WTC11 (cell line): ENCODE results near the gene ZNF214. TPM values are rescaled to one million over a fixed set of nuclear protein-coding genes. Genes with fewer than 3 reads are reported as not detected.

Source experiments
- ATAC-seq: fragments of 200-7000 bp; cut with Tn5 transposase; 2 replicates; pipeline ENCODE4 v1.10.0; 2021; ENCODE audit warnings: mild to moderate bottlenecking, moderate library complexity
- CTCF ChIA-PET: fragments of 300-600 bp; sonication (Branson Sonifier 250); formaldehyde crosslinking; loops from one replicate; lab custom pipeline; 2021; ENCODE audit warnings: antibody characterized with exemption; lab: Charles Lee
- POLR2A ChIA-PET: fragments of 350-600 bp; sonication (Branson Sonifier 250); formaldehyde crosslinking; loops from one replicate; lab custom pipeline; 2021; ENCODE audit warnings: antibody characterized with exemption; lab: Charles Lee
- DNase-seq: peaks from one replicate; pipeline ENCODE4 v3.0.0; 2021; ENCODE audit warnings: low spot score
- H3K27ac Mint-ChIP-seq: 2 replicates; pipeline ENCODE4 v1.8.0; 2021; ENCODE audit warnings: mixed read lengths
- H3K27me3 Mint-ChIP-seq: 2 replicates; pipeline ENCODE4 v1.8.0; 2021; ENCODE audit warnings: low read depth, mild to moderate bottlenecking, moderate library complexity, mixed read lengths
- H3K36me3 Mint-ChIP-seq: 2 replicates; pipeline ENCODE4 v1.8.0; 2021; ENCODE audit warnings: mixed read lengths
- H3K4me1 Mint-ChIP-seq: 2 replicates; pipeline ENCODE4 v1.8.0; 2022; ENCODE audit warnings: mixed read lengths
- H3K4me3 Mint-ChIP-seq: 2 replicates; pipeline ENCODE4 v1.8.0; 2021; ENCODE audit warnings: mild to moderate bottlenecking, moderate library complexity, mixed read lengths
- H3K9me3 Mint-ChIP-seq: 2 replicates; pipeline ENCODE4 v1.8.0; 2021; ENCODE audit warnings: mixed read lengths
- CBFB ChIP-seq: sonication (generic); formaldehyde crosslinking; IDR thresholded peaks from 2 replicates; pipeline ENCODE4 v1.8.1; 2022; ENCODE audit warnings: mild to moderate bottlenecking, low read depth, missing genetic modification reagents
- ELF4 ChIP-seq: sonication (generic); formaldehyde crosslinking; IDR thresholded peaks from 2 replicates; pipeline ENCODE4 v1.8.1; 2022; ENCODE audit warnings: low read depth, mild to moderate bottlenecking, moderate library complexity, missing genetic modification reagents
- GRHL2 ChIP-seq: fragments of 250-450 bp; sonication (Bioruptor Pico); IDR thresholded peaks from 2 replicates; pipeline ENCODE4 v1.8.0; 2022; ENCODE audit warnings: mild to moderate bottlenecking, moderate library complexity; ENCODE audit not compliant: insufficient replicate concordance, severe bottlenecking
- MXD4 ChIP-seq: fragments of 250-450 bp; sonication (Bioruptor Pico); IDR thresholded peaks from 2 replicates; pipeline ENCODE4 v1.8.0; 2021; ENCODE audit warnings: mild to moderate bottlenecking, moderate library complexity, borderline replicate concordance
- MYBL2 ChIP-seq: sonication (generic); formaldehyde crosslinking; IDR thresholded peaks from 2 replicates; pipeline ENCODE4 v1.8.1; 2023; ENCODE audit warnings: mild to moderate bottlenecking, moderate library complexity, missing genetic modification reagents
- NFATC4 ChIP-seq: fragments of 250-450 bp; sonication (Bioruptor Pico); IDR thresholded peaks from 2 replicates; pipeline ENCODE4 v1.9.0; 2021; ENCODE audit warnings: mild to moderate bottlenecking
- RELA ChIP-seq: sonication (generic); formaldehyde crosslinking; IDR thresholded peaks from 2 replicates; pipeline ENCODE4 v1.8.1; 2022; ENCODE audit warnings: missing genetic modification reagents, mild to moderate bottlenecking, borderline replicate concordance
- SMAD3 ChIP-seq: sonication (generic); formaldehyde crosslinking; IDR thresholded peaks from 2 replicates; pipeline ENCODE4 v1.8.0; 2022; ENCODE audit warnings: missing genetic modification reagents, mild to moderate bottlenecking, borderline replicate concordance
- SP1 ChIP-seq: sonication (generic); formaldehyde crosslinking; conservative IDR thresholded peaks from 2 replicates; pipeline ENCODE4 v1.8.1; 2022; ENCODE audit warnings: missing genetic modification reagents
- ZNF317 ChIP-seq: sonication (generic); formaldehyde crosslinking; IDR thresholded peaks from 2 replicates; pipeline ENCODE4 v1.8.1; 2023; ENCODE audit warnings: low read depth, mild to moderate bottlenecking, moderate library complexity, missing genetic modification reagents, borderline replicate concordance
- ZNF416 ChIP-seq: fragments of 250-450 bp; sonication (Bioruptor Pico); IDR thresholded peaks from 2 replicates; pipeline ENCODE4 v1.9.0; 2021; ENCODE audit warnings: mild to moderate bottlenecking, inconsistent platforms
- total RNA-seq: library from RNA; stranded (reverse); gene quantifications from 3 replicates; pipeline ENCODE4 v1.2.3, GENCODE V29; 2021
- TF ChIP-seq, protein P1 (sequence below): sonication (generic); formaldehyde crosslinking; IDR thresholded peaks from 2 replicates; pipeline ENCODE4 v1.8.1; 2023; ENCODE audit warnings: mild to moderate bottlenecking, missing genetic modification reagents, moderate library complexity
- TF ChIP-seq, protein P2 (sequence below): sonication (generic); formaldehyde crosslinking; IDR thresholded peaks from 2 replicates; pipeline ENCODE4 v1.8.0; 2022; ENCODE audit warnings: mild to moderate bottlenecking, missing genetic modification reagents
- TF ChIP-seq, protein P3 (sequence below): fragments of 250-450 bp; sonication (Bioruptor Pico); IDR thresholded peaks from 2 replicates; pipeline ENCODE4 v1.9.0; 2021; ENCODE audit warnings: moderate library complexity, mild to moderate bottlenecking, inconsistent platforms, borderline replicate concordance
- TF ChIP-seq, protein P4 (sequence below): fragments of 250-450 bp; sonication (Bioruptor Pico); IDR thresholded peaks from 2 replicates; pipeline ENCODE4 v1.9.0; 2021; ENCODE audit warnings: mild to moderate bottlenecking
- TF ChIP-seq, protein P5 (sequence below): sonication (generic); formaldehyde crosslinking; IDR thresholded peaks from 2 replicates; pipeline ENCODE4 v1.8.1; 2022; ENCODE audit warnings: missing genetic modification reagents, borderline replicate concordance
- TF ChIP-seq, protein P6 (sequence below): fragments of 250-450 bp; sonication (Bioruptor Pico); IDR thresholded peaks from 2 replicates; pipeline ENCODE4 v1.8.0; 2021; ENCODE audit warnings: mild to moderate bottlenecking

ZNF214 gene
- total RNA-seq, 1 experiment from 2014 or later = 4.1 TPM

DNA sequence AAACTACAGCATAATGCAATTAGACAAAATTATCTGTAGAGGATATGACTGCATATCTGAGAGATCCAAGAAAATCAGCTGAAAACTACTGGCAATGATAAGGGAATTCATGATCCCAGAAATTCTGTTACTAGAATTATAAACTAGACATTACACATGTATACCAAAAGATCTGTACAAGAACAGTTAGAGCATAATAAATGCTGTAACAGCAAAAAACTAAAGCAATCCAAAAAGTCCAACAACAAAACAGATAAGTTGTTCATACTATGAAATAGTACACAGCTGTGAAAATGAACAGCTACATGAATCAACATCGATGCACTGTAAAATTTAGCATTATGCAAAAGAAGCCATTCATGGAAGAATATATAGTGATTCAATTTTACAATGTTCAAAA, 6.0 kb downstream of the ZNF214 start:
- H3K4me1 Mint-ChIP-seq = peaks cover 2% of the 10 kb centered on the region; the same call in 1 of the 2 replicates
- ChIA-PET POLR2A (no interaction called here), CTCF (no interaction called here)
- H3K4me3 Mint-ChIP-seq = no peak overlapping the region
- no peak overlapping the region for H3K27ac Mint-ChIP-seq
- DNase-seq (no peak), ATAC-seq (no peak)
- H3K9me3 Mint-ChIP-seq = no peaks in the 10 kb centered on the region
- peaks cover 6% of the 10 kb centered on the region; the same call in 1 of the 2 replicates for H3K27me3 Mint-ChIP-seq
- TF ChIP-seq SMAD3 (CRISPR knock-in tag) (no peak), ELF4 (CRISPR knock-in tag) (no peak), ZNF416 (no peak), GRHL2 (no peak), MYBL2 (no peak), ZNF317 (CRISPR knock-in tag) (no peak)
- TF ChIP-seq, protein P1, sequence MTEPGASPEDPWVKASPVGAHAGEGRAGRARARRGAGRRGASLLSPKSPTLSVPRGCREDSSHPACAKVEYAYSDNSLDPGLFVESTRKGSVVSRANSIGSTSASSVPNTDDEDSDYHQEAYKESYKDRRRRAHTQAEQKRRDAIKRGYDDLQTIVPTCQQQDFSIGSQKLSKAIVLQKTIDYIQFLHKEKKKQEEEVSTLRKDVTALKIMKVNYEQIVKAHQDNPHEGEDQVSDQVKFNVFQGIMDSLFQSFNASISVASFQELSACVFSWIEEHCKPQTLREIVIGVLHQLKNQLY (CRISPR knock-in tag) = no peak
- TF ChIP-seq, protein P2, sequence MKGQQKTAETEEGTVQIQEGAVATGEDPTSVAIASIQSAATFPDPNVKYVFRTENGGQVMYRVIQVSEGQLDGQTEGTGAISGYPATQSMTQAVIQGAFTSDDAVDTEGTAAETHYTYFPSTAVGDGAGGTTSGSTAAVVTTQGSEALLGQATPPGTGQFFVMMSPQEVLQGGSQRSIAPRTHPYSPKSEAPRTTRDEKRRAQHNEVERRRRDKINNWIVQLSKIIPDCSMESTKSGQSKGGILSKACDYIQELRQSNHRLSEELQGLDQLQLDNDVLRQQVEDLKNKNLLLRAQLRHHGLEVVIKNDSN (CRISPR knock-in tag) = no peak
- no peaks in the 10 kb centered on the region for H3K36me3 Mint-ChIP-seq

DNA sequence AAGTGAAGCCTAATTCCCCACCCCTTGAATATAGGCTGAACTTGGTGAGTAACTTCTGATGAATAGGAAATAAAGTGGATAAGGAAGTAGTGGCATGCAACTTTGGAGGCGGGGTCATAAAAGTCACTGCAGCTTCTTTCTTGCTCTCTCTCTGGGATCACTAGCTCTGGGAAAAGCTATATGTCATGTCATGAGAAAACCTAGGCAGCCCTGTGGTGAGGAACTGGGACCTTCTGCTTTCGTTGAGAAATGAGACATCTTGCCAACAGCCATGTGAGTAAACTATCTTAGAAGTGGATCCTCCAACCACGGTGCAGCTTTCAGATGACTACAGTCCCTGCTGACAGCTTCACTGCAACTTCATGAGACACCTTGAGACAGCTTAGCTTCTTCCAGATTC, 15.7 kb downstream of the ZNF214 start:
- DNase-seq (no peak), ATAC-seq (no peak)
- H3K27ac Mint-ChIP-seq = no peak overlapping the region
- H3K4me1 Mint-ChIP-seq = no peaks in the 10 kb centered on the region
- POLR2A ChIA-PET = interaction anchor here (0.7 kb wide), 1 partner anchor 35 kb away, joined by 3 read pairs; no protein-coding TSS in a partner anchor
- CTCF ChIA-PET = interaction anchor here (0.8 to 1.2 kb wide), 2 partner anchors 9 to 192 kb away, joined by 3 to 4 read pairs; no protein-coding TSS in a partner anchor
- no peak overlapping the region for H3K4me3 Mint-ChIP-seq
- H3K9me3 Mint-ChIP-seq = no peaks in the 10 kb centered on the region
- H3K27me3 Mint-ChIP-seq = no peaks in the 10 kb centered on the region
- no peak for TF ChIP-seq SP1 (CRISPR knock-in tag)
- TF ChIP-seq, protein P2 (CRISPR knock-in tag) = no peak
- TF ChIP-seq, protein P3, sequence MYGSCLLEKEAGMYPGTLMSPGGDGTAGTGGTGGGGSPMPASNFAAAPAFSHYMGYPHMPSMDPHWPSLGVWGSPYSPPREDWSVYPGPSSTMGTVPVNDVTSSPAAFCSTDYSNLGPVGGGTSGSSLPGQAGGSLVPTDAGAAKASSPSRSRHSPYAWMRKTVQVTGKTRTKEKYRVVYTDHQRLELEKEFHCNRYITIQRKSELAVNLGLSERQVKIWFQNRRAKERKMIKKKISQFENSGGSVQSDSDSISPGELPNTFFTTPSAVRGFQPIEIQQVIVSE = no peak
- TF ChIP-seq RELA (CRISPR knock-in tag) = no peak
- TF ChIP-seq CBFB (CRISPR knock-in tag) = no peak
- no peak for TF ChIP-seq ELF4 (CRISPR knock-in tag)
- TF ChIP-seq ZNF416 = no peak
- TF ChIP-seq NFATC4 = no peak
- TF ChIP-seq, protein P4, sequence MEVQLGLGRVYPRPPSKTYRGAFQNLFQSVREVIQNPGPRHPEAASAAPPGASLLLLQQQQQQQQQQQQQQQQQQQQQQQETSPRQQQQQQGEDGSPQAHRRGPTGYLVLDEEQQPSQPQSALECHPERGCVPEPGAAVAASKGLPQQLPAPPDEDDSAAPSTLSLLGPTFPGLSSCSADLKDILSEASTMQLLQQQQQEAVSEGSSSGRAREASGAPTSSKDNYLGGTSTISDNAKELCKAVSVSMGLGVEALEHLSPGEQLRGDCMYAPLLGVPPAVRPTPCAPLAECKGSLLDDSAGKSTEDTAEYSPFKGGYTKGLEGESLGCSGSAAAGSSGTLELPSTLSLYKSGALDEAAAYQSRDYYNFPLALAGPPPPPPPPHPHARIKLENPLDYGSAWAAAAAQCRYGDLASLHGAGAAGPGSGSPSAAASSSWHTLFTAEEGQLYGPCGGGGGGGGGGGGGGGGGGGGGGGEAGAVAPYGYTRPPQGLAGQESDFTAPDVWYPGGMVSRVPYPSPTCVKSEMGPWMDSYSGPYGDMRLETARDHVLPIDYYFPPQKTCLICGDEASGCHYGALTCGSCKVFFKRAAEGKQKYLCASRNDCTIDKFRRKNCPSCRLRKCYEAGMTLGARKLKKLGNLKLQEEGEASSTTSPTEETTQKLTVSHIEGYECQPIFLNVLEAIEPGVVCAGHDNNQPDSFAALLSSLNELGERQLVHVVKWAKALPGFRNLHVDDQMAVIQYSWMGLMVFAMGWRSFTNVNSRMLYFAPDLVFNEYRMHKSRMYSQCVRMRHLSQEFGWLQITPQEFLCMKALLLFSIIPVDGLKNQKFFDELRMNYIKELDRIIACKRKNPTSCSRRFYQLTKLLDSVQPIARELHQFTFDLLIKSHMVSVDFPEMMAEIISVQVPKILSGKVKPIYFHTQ (CRISPR knock-in tag) = no peak
- no peak for TF ChIP-seq MXD4 (CRISPR knock-in tag)
- H3K36me3 Mint-ChIP-seq = peaks cover 9% of the 10 kb centered on the region; the same call in 1 of the 2 replicates

DNA sequence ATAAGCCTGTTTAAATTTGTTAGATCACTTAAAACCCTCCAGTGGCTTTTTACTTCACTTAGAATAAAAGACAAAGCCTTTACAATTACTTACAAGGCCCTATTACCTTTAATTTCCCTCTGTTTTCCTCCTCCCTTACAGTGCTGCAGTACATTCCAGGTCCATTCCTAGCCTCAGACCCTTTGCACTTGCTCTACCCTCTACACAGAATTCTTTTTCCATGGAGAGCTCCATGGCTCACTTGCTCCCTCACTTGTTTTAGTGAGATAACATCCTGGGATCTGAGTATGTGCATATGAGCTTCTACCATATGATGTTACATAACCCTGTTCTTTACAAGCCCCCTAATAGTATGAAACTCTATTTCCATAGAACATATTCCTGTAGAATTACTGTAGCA, 24.4 kb downstream of the ZNF214 start:
- CTCF ChIA-PET = interaction anchor here (1.0 to 1.4 kb wide), 5 partner anchors 9 to 258 kb away, joined by 3 to 7 read pairs (median 4); no protein-coding TSS in a partner anchor
- Mint-ChIP-seq H3K36me3 (peaks cover 8% of the 10 kb centered on the region; the same call in 1 of the 2 replicates), H3K4me3 (no peak overlapping the region), H3K27ac (no peak overlapping the region), H3K27me3 (no peaks in the 10 kb centered on the region), H3K9me3 (no peaks in the 10 kb centered on the region), H3K4me1 (no peaks in the 10 kb centered on the region)
- peak; percentile 67 for ATAC-seq
- POLR2A ChIA-PET = interaction anchor here (0.5 kb wide), 1 partner anchor 245 kb away, joined by 5 read pairs; no protein-coding TSS in a partner anchor
- no peak for DNase-seq
- TF ChIP-seq, protein P5, sequence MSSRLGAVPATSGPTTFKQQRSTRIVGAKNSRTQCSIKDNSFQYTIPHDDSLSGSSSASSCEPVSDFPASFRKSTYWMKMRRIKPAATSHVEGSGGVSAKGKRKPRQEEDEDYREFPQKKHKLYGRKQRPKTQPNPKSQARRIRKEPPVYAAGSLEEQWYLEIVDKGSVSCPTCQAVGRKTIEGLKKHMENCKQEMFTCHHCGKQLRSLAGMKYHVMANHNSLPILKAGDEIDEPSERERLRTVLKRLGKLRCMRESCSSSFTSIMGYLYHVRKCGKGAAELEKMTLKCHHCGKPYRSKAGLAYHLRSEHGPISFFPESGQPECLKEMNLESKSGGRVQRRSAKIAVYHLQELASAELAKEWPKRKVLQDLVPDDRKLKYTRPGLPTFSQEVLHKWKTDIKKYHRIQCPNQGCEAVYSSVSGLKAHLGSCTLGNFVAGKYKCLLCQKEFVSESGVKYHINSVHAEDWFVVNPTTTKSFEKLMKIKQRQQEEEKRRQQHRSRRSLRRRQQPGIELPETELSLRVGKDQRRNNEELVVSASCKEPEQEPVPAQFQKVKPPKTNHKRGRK (CRISPR knock-in tag) = no peak
- TF ChIP-seq, protein P6, sequence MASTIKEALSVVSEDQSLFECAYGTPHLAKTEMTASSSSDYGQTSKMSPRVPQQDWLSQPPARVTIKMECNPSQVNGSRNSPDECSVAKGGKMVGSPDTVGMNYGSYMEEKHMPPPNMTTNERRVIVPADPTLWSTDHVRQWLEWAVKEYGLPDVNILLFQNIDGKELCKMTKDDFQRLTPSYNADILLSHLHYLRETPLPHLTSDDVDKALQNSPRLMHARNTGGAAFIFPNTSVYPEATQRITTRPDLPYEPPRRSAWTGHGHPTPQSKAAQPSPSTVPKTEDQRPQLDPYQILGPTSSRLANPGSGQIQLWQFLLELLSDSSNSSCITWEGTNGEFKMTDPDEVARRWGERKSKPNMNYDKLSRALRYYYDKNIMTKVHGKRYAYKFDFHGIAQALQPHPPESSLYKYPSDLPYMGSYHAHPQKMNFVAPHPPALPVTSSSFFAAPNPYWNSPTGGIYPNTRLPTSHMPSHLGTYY (CRISPR knock-in tag) = no peak
- TF ChIP-seq, all 79 proteins: peak for 0
